ENCODE data around the gene OSBPL3. TPM values are rescaled to one million over a fixed set of nuclear protein-coding genes. Genes with fewer than 3 reads are reported as not detected.

OSBPL3 gene
- total RNA-seq, 1 experiment from 2014 or later, result 36.8 TPM

GRCh38 chr7:24821045-24821753 lies 158.8 kb downstream of the OSBPL3 start (continued):
- TF ChIP-seq ZBTB33 (IDR thresholded peaks at IDR 0.05; ENCODE audit: extremely low read depth, insufficient replicate concordance, low read length) (peak; percentile 53), EGR1 (IDR thresholded peaks at IDR 0.05; ENCODE audit: low read depth) (peak; percentile 20; the same call in 1 of the 2 replicates), REST (IDR thresholded peaks at IDR 0.05; ENCODE audit: low read depth) (no peak), POLR2A (IDR thresholded peaks at IDR 0.05; ENCODE audit: borderline replicate concordance, extremely low read depth, insufficient read depth, insufficient read length) (no peak), EZH2 (IDR thresholded peaks at IDR 0.05) (no peak), CEBPB (IDR thresholded peaks at IDR 0.05; ENCODE audit: low read depth) (peak; percentile 78), JUND (IDR thresholded peaks at IDR 0.05) (peak; percentile 96), FOSL1 (IDR thresholded peaks at IDR 0.05; ENCODE audit: low read depth) (peak; percentile 93), ZFX (IDR thresholded peaks at IDR 0.05) (no peak; the same call in 1 of the 2 replicates), SP1 (IDR thresholded peaks at IDR 0.05; ENCODE audit: low read depth) (peak; percentile 94)

Measured in HCT116 (cell line).